KBM-7 (cell line): ENCODE measurements around the gene TEP1.
"Not testable (repeated sequence)": the region's sequence is repeated elsewhere in the genome, so short reads cannot be mapped to it uniquely, and the experiment has no call there.

Source experiments
- DNase-seq: peaks from one replicate; pipeline ENCODE4 v3.0.0-alpha.2; 2015
- in situ Hi-C: fragments of 300-500 bp; cut with MboI; formaldehyde crosslinking; loops from 2 replicates; pipeline ENCODE4 v1.14.3; 2020; ENCODE audit warnings: low sequenced_read_pairs, low pct_unique_long_range_greater_than_20kb, mixed read lengths

The TEP1 gene

DNA sequence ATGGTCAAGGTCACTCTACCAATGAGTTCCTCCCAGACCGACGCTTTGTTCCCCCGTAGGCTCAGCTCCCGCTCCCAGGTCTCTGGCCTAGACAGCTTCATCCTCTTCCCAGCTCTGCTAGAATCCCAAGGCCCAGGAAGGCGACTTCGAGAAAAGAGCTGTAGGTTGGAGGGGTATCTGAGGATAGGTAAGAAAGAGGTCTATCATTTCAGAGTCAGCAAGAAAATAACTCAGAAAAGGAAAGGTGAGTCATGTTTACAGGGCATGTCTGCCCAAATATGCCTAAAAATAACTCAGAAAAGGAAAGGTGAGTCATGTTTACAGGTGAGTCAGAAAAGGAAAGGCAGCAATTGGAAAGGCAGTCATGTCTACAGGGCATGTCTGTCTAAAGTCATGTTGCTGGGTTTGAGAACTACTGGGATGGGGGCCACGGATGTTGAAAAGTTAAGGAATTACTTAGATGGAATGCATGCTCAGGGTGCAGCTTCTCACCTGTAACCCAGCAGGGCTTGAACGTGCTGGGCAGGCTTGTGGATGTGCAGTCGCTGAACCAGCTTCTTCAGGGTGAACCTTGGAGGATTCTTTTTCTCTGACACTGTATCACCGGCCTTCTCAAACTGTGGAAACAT lies 12.2 kb downstream of the TEP1 start:
- DNase-seq: no peak

DNA sequence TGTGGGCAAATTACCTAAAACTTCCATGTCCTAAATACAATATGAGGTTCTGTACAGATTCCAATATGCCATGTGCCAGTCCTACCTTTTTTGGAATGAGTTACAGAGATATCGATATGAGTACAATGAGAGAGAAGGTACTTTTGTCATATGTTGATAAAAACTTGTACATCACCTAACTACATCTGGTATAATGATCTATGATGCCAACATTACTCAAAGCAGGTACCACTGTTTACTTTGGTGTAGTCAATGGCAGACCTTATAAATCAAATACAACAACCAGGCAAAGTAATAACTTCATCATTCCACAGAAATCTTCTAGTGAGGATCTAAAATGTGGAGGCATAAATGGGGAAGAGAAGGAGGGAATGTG lies 12.7 kb downstream of the TEP1 start:
- DNase-seq: no peak
- in situ Hi-C loops: no loop called here

More for the DNA sequence above, 12.2 kb downstream of the TEP1 start:
- in situ Hi-C loops: no loop called here

DNA sequence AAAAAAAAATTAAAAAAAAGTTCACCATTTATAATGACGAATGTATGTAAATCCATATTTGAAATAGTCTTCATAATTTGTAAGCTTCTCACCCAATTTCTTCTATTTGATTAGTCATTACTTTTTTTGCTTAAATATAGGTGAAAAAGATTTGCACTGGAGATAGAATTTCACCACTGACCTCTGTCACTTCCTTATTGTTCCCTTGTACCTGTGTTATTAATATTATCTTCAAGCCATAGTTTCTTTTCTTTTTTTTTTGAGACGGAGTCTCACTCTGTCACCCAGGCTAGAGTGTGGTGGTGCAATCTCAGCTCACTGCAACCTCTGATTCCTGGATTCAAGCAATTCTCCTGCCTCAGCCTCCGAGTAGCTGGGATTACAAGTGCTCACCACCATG lies 15.8 kb downstream of the TEP1 start:
- in situ Hi-C loops: no loop called here
- DNase-seq: no peak

DNA sequence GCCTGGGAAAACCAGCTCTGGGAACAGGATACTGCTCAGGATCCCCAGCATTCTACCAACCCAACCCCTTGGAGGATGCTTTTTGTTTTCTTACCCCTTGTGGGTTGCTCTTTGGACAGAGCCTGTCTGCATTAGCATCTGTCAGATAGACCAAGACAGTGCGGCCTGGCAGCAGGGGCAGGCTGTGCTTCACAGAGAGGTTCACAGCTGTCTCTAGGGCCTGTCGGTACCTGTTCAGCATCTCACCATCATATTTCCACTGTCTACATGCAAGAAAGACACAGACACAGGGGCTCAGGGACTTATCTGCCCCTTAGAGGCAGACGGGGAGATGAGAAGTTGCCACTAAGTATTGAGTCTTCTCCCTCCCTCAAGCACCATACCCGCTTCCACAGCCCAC lies 21.8 kb downstream of the TEP1 start:
- no peak for DNase-seq
- in situ Hi-C loops: no loop called here

DNA sequence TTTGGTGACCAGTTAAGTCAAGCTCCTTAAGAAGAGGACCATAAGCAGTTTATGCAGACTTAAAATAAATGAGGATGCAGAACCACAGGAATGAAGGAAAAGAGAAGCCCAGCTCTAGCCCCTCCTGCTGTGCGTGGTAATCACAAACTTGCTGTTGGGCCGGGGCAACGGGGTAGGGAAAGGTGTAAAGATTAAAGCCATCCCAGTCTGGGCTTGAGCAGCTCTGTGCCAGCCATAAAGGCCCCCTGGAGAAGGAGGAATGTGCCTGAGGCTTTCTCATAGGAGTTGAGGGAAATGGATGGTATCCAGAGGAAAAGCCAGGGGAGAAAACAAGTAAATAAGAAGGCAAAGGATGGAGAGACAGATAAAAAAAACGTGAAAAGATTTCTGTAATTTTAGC lies 25.1 kb downstream of the TEP1 start:
- in situ Hi-C loops: no loop called here
- DNase-seq: no peak

DNA sequence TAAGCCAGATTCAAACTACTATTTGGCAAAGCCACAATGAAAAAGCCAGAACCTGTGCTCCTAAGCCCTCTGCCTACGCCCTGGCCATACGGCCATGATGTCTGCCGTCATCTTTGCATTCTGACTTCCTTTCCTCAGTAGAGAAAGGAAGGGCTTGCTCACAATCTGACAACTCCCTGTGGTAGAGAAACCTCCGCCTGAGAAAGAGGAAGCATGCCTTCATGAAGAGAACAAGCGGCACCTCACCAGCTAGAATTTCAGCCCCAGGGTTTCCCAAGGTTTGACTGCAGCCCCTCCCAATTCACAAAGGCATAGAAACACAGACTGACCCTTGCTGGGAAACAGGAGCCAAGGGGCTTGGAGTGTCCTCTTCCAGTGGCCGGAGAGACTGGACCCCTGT lies 25.7 kb downstream of the TEP1 start:
- in situ Hi-C loops: no loop called here
- DNase-seq: peak; percentile 76

DNA sequence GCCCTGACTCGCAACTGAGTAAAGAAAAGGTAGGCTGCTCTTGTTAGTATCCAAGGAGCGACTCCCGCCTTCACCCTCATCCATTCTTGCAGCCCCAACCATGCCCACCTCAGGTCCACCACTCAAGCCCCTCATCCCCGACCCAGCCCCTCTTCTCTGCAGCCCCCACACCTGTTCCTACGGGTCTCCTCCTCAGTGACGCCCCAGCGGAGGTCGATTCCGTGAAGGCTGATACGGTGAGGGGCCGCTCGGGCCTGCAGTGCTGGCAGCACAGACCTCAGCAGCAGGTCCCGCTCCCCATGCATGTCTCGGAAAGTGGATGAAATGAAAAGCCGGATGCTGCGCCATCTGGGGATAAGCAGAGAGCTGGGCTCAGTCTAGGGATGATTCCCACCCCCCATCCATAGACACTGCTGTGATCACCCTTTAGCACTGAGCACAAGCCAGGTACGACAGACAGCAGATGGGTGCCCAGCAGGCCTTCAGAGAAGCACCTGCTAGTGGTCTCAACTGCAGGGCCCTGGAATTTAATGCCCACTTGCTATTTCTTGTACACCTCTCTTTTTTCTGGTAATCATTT lies 26.9 kb downstream of the TEP1 start:
- in situ Hi-C loops: no loop called here
- DNase-seq: no peak

DNA sequence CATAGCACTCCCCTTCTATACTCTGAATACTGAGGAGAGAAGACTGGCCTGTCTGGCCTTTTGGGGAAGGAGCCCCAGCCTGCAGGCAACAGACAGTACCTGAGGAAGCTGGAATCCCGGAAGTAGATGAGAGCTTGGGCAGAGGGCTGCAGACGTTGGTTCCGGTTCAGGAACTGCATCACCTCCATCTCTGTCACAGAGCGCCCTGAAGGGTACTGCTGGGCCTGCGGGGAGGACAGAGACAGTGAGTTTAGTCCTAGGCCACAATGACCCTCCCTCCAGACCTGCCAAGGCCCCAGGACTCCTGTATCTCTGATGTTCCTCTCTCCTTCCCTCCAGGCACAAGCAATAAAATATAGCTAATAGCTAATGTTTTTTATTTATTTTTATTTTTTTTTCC lies 28.4 kb downstream of the TEP1 start:
- in situ Hi-C loops: no loop called here

DNA sequence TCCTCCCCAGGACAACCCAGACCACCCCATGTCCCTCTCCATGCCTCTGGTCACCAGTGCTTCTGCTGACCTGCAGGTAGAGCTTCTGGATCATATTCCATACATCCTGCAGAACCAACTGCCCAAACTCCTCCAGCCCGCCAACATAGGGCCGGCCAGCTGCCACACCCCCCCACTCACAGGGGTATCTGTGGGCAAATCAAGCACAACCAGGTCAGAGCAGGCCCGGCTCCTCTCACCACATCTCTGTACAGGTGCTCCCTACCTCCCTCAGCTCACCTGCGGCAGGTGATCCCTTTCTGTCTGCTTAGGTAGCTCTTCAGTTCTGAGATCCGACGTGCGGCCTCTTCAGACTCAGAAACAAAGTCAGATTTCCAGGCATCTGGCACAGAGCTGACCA lies 29.0 kb downstream of the TEP1 start:
- no peak for DNase-seq
- in situ Hi-C loops: no loop called here

More for the DNA sequence above, 28.4 kb downstream of the TEP1 start:
- no peak for DNase-seq

DNA sequence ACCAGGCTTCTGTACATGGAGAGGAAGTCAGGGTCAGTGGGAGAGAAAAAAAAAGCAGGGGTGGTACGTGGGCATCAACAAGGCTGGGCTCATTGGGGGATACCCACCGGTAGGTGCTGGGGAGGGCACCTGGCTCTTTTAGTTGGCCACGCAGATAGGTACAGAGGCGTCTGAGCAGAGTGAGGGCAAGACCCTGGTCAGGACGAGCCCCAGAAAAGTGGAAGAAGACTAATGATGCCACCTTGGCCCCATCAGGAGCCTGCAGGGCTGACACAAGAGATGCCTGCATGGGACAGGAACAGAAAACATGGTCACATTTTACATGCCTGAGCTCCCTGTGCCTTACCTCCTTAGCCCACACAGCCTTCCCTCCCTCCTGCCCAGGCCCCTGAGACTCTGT lies 29.7 kb downstream of the TEP1 start:
- in situ Hi-C loops: no loop called here
- no peak for DNase-seq

DNA sequence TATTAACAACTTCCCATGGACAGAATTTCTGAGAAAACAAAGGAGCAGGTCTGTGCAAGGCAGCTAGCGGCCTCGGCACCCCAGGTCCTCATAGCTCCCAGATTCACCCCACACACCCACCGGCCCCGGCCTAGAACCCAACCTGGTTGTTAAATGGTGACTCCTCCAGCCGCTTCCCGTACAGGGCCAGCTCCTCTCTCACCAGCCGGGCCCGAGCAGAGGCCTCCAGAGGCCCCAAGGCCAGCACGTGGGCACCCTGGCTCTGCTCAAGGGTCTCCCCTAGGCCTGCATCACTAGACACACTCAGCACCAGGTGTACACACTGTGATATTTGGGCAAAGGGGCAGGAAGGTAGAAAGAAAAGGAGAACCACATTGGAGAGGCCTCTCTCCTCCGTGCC lies 30.3 kb downstream of the TEP1 start:
- DNase-seq: no peak
- in situ Hi-C loops: no loop called here

DNA sequence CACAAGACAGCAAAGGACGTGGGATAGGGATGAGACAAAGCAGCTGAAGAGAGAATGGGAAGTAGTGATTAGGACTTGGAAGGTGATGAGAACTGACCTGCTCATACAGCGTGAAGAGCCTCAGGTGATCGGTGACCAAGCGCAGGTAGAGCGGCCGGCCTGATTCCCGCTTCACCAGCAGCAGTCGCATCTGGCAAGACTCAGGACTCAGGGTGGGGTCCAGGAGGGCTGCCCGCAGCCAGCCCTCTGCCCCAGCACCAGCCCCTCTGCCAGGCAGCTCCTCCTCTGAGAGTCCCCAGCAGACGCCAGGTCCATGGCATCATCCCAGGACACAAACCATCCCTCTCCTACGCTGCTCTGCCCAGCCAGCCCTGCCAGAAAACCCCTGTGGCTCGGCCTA lies 30.8 kb downstream of the TEP1 start:
- in situ Hi-C loops: no loop called here

DNA sequence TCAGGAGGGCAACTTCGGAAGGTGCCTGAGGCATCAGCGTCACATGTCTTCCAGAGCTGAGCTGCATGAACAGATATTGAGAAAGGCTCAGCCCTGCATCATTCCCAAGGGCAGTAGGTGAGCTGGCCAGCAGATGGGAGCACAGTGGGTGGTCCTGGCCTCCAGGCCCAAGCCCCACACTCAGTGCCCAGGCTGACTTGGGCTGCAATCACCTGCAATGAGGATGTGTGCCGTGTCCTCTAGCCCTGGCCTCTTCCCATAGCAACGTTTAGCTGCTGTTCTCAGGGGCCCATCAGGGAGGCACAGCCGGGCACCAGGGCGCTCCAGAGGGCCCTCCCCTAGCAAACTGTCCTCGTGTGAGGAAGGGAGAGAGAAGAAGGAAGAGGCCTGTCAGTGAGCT lies 32.0 kb downstream of the TEP1 start:
- no peak for DNase-seq
- in situ Hi-C loops: no loop called here

More for the DNA sequence above, 30.8 kb downstream of the TEP1 start:
- DNase-seq: no peak

DNA sequence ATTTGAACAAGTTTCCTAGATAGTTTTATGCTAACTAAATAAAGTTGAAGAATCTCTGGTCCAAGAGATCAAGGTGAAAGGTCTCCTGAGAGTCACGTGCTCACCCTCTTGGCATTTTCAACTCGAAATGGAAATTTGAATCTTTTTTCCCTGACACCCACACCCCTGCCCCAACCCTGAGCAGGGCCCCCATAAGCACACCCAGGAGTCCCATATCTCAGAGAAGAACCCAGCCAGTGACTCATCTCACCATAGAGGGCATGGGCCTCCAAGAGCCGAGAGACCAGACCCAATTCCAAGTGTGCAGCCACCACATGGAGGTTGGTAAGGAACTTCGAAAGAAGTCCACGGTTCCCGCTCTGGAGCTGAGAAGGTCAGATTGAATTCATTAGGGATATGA lies 32.6 kb downstream of the TEP1 start:
- no peak for DNase-seq
- in situ Hi-C loops: no loop called here

DNA sequence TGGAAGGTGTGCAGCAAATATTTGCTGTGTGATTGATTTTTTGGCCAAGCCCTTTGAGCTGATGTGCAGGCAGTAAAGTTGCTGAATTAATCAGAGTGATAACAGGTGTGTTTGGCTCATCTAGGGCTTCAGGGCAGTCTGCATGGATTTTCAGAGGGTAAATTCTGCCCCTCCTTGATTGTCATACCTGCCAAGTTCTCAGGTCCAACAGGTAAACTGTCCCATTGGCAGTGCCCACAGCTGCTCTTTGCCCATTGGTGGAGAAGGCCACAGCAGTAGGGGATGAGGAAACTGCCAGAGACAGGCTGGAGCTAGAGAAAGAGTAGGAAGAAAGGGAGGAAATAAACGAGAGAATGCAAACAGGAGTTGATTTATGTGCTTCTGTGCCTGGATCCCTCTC lies 33.6 kb downstream of the TEP1 start:
- no peak for DNase-seq
- in situ Hi-C loops: no loop called here

DNA sequence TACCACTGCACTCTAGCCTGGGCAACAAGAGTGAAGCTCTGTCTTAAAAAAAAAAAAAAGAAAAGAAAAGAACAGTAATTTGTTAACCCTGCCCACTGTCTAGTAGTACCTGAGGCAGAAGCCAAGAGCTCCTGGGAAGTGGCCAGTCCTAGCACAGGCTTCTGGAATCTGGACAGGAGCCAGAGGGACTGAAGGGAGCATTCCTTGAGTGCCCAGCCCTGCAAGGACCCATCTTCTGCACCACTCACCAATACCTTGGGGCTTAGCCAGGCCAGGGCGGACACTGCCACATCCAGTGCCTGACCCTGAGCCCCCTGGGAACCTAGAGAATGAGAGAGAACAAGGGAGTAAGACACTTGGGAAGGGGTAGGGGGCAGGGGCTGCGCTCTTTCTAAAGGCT lies 36.1 kb downstream of the TEP1 start:
- no peak for DNase-seq
- in situ Hi-C loops: no loop called here

DNA sequence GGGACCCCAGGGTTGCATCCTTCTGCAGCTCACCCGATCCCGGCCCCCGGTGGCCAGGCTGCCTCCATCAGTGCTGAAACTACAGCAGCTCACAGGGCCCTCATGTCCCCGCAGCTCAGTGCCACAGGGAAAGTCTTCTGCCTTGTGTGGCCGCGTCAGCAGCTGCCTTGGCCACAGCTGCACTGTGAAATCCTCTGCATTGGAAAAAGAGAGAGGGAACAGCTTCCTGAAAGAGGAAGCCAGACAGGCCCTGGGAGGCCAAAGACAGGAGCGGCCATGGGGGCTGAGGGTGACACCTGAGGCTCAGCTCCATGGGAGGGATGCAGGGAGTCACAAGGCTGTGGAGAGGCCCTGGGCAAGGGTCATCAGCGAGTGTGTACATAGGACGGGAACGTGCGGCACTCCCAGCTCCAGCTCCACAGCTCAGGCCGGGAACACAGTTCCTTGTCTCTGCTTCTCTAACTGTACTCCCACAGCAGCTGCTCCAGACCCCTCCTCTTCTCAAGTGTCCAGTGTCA lies 37.2 kb downstream of the TEP1 start:
- DNase-seq: no peak
- in situ Hi-C loops: no loop called here

DNA sequence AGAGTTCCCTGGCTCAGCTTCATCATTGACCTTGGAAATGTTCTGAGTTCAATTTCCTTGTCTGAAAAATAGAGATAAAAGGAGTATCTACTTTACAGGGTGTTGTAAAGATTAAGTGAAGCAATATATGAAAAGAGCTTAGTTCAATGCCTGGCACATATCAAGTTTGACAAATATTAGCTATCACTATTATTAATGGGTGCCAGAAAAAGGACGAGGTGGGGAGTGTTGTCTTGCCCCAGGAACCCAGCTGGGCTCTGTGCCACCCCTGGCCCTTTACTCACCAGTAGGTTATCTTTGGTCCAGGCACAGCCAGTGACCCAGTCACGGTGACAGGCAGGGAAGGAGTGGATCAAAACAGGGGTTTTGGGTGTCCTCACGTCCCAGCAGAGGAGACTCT lies 37.8 kb downstream of the TEP1 start:
- in situ Hi-C loops: no loop called here
- DNase-seq: no peak

DNA sequence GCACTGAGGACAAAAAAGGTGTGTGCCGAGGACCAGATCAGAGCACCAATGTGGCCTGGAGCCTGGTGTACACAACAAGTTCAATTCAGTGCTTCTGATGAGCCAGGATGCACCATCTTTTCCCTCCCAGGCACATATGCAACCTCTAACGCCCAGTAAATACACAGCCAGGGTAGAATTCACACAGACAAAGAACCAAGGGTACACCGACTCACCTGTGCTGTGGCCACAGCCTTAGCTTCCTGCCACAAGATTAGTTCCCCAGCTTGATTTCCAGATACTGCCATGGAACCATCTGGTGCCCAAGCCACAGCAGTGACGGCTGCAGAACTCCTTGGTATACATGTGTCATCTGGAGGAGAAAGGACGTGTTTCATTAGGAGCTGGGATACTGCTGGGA lies 40.5 kb downstream of the TEP1 start:
- in situ Hi-C loops: no loop called here
- DNase-seq: no peak

DNA sequence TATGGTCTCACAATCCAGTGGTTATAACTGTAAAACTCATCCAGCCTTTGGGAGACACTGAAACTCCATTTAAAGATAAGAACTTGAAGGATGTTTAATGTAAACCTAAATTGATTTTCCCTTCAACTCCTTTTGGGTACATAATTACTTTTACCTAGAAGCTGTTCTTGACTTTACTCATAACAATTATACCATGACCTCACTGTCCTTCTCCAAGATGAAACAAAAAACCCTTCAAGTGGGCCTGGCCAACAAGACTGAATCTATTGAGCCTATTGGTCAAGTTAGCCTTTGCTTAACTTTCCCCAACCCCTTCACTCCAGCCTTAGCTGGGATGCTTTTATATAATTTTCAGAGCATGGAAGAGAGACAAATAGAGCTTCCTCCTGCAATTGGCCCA lies 47.4 kb downstream of the TEP1 start:
- no peak for DNase-seq
- in situ Hi-C loops: no loop called here

DNA sequence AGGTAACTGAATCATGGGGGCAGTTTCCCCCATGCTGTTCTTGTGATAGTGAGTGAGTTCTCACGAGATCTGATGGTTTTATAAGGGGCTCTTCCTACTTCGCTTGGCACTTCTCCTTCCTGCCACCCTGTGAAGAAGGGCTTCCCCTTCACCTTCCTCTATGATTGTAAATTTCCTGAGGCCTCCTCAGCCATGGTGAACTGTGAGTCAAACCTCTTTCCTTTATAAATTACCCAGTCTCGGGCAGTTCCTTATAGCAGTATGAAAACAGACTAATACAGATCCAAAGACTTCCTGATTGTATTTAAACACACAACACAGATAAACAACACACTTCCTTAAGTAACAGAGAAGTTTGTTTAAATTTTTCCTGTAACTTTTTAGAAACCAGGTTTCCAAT lies 54.8 kb downstream of the TEP1 start:
- DNase-seq: peak; percentile 43
- in situ Hi-C loops: not testable (repeated sequence)
